Parathyroid adenoma (tissue), 2 donors: Measurements from ENCODE around the gene DAGLA.

Experiments used
- H2AFZ ChIP-seq: fragments of 300-600 bp; sonication (generic); one replicate; pipeline ENCODE4 v1.7.0; 2017; ENCODE audit warnings: antibody characterized with exemption, mild to moderate bottlenecking
- H3K27ac ChIP-seq: fragments of 300-600 bp; sonication (generic); one replicate; pipeline ENCODE4 v1.7.0; 2017
- H3K27me3 ChIP-seq: fragments of 300-600 bp; sonication (generic); one replicate; pipeline ENCODE4 v1.7.0; 2017; ENCODE audit warnings: low read length; ENCODE audit not compliant: control insufficient read depth, insufficient read depth
- H3K36me3 ChIP-seq: fragments of 300-600 bp; sonication (generic); one replicate; pipeline ENCODE4 v1.7.0; 2017; ENCODE audit warnings: low read length; ENCODE audit not compliant: control insufficient read depth, insufficient read depth
- H3K4me1 ChIP-seq: fragments of 300-600 bp; sonication (generic); one replicate; pipeline ENCODE4 v1.7.0; 2017; ENCODE audit warnings: control low read depth
- H3K4me2 ChIP-seq: fragments of 300-600 bp; sonication (generic); one replicate; pipeline ENCODE4 v1.7.0; 2017; ENCODE audit warnings: low read length
- H3K4me3 ChIP-seq: fragments of 300-600 bp; sonication (generic); one replicate; pipeline ENCODE4 v1.7.0; 2017; ENCODE audit warnings: low read depth, low read length
- H3K79me2 ChIP-seq: fragments of 300-600 bp; sonication (generic); one replicate; pipeline ENCODE4 v1.7.0; 2017; ENCODE audit warnings: control low read depth
- H3K9ac ChIP-seq: fragments of 300-600 bp; sonication (generic); one replicate; pipeline ENCODE4 v1.7.0; 2017; ENCODE audit warnings: mild to moderate bottlenecking
- H3K9me3 ChIP-seq: fragments of 300-600 bp; sonication (generic); one replicate; pipeline ENCODE4 v1.7.0; 2017; ENCODE audit warnings: low read length; ENCODE audit not compliant: control insufficient read depth
- TF ChIP-seq, protein P1 (sequence below): fragments of 300-600 bp; sonication (generic); IDR thresholded peaks from one replicate; pipeline ENCODE4 v1.7.0; 2017; ENCODE audit warnings: antibody characterized with exemption, mild to moderate bottlenecking
- donor health status: primary hyperparathyroidism.

DAGLA gene

DNA sequence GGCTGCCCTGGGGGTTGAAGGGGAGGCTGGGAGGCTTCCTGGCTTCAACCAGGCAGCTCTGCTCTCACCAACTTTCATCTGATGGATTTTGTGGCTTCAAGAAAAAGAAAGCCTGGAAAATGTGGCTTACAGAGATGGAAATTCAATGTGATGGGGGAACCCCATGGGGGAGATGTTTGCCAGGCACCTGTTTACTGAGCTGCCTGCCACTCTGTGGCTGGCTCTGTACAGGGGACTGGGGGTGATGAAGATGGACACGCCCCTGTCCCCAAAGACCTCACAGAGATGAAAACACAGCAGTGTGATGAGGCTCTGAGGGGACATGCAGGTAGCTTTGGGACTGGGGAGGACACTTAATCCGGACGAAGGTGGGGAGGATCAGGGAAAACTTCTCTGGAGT is 102.1 kb downstream of the DAGLA start:
- H3K4me3 ChIP-seq = no peak overlapping the region
- no peak overlapping the region for H2AFZ ChIP-seq
- H3K79me2 ChIP-seq = no peaks in the 10 kb centered on the region
- TF ChIP-seq, protein P1, sequence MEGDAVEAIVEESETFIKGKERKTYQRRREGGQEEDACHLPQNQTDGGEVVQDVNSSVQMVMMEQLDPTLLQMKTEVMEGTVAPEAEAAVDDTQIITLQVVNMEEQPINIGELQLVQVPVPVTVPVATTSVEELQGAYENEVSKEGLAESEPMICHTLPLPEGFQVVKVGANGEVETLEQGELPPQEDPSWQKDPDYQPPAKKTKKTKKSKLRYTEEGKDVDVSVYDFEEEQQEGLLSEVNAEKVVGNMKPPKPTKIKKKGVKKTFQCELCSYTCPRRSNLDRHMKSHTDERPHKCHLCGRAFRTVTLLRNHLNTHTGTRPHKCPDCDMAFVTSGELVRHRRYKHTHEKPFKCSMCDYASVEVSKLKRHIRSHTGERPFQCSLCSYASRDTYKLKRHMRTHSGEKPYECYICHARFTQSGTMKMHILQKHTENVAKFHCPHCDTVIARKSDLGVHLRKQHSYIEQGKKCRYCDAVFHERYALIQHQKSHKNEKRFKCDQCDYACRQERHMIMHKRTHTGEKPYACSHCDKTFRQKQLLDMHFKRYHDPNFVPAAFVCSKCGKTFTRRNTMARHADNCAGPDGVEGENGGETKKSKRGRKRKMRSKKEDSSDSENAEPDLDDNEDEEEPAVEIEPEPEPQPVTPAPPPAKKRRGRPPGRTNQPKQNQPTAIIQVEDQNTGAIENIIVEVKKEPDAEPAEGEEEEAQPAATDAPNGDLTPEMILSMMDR = no peak
- H3K36me3 ChIP-seq = no peaks in the 10 kb centered on the region
- H3K4me1 ChIP-seq = no peaks in the 10 kb centered on the region
- H3K4me2 ChIP-seq = no peak overlapping the region
- no peaks in the 10 kb centered on the region for H3K27me3 ChIP-seq
- H3K9me3 ChIP-seq = no peaks in the 10 kb centered on the region
- no peak overlapping the region for H3K9ac ChIP-seq
- H3K27ac ChIP-seq = no peak overlapping the region

DNA sequence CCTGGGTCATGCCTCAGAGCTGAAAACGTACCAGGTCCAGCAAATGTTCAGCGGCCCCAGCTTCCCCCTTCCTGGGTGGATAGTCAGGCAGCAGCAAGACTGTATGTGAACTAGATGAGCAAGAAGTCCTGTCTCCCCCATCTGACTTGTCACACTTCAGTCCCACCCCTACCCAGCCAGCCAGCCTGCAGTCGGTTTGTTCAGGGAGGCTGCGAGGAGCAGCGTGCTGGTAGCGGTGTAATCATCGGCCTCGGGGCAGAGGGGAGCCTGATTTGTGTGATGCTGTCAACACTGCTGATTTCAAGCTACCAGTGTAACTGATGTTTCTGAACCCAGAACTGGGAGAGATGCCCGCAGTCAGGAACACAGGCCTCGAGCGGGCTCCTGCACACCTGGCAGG is 102.7 kb downstream of the DAGLA start:
- H3K27ac ChIP-seq = no peak overlapping the region
- no peaks in the 10 kb centered on the region for H3K36me3 ChIP-seq
- no peak overlapping the region for H3K4me3 ChIP-seq
- TF ChIP-seq, protein P1 = no peak
- H3K4me2 ChIP-seq = no peak overlapping the region
- no peak overlapping the region for H2AFZ ChIP-seq
- no peak overlapping the region for H3K9ac ChIP-seq
- no peaks in the 10 kb centered on the region for H3K4me1 ChIP-seq
- H3K79me2 ChIP-seq = no peaks in the 10 kb centered on the region
- H3K9me3 ChIP-seq = no peaks in the 10 kb centered on the region
- no peaks in the 10 kb centered on the region for H3K27me3 ChIP-seq

DNA sequence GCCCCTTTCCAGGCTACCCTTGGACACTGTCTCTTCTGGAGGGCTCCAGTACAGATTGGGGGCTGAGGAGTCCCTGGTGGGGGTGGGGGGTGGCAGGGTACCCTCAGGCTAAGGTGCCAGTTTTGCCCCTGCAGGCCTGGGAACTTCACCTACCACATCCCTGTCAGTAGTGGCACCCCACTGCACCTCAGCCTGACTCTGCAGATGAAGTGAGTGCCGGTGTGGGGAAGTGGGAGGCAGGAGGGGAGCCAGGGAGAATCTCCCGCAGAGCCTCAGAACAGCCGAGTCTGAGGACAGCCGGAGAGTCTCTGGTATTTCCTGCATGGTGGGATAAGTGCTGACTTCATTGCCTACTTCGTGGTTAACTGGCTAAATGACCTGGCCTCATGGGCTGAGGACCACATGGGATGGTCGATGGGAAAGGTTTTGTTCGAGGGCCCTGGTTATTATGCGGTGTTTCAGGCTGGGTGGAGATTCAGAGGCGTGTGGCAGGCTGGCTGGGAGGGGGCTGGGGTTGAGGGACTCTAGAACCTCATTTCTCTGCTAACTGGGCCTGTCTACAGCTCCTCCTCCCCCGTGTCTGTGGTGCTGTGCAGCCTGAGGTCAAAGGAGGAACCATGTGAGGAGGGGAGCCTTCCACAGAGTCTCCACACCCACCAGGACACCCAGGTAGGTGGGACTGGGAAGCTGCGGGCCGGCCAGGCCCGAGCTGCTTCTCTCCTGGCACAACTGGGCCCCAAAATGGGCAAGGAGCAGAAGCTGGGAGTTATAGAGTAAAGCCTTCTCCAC is 103.7 kb downstream of the DAGLA start:
- H3K9ac ChIP-seq = no peak overlapping the region
- H2AFZ ChIP-seq = no peak overlapping the region
- H3K27ac ChIP-seq = no peak overlapping the region
- no peaks in the 10 kb centered on the region for H3K4me1 ChIP-seq
- H3K4me2 ChIP-seq = no peak overlapping the region
- H3K4me3 ChIP-seq = no peak overlapping the region
- no peaks in the 10 kb centered on the region for H3K79me2 ChIP-seq
- no peaks in the 10 kb centered on the region for H3K9me3 ChIP-seq
- no peaks in the 10 kb centered on the region for H3K36me3 ChIP-seq
- TF ChIP-seq, protein P1 = no peak
- no peaks in the 10 kb centered on the region for H3K27me3 ChIP-seq

DNA sequence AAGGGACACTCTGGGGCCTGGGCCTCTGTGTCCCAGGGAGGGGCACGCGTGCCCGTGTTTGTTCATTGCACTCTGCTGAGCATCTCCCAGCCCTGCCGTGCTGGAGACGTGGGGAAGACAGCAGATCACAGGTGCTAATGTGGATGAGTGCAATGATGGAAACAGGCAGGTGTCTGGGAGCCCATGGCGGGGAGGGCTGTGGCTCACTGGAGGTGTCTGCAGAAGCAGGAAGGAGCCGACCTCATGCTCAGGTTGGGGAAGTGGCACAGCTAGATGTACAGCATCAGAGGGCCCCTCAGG is 104.3 kb downstream of the DAGLA start:
- Histone ChIP-seq H3K4me3 (no peak overlapping the region), H3K9ac (no peak overlapping the region), H2AFZ (no peak overlapping the region), H3K4me2 (no peak overlapping the region), H3K27ac (no peak overlapping the region), H3K27me3 (no peaks in the 10 kb centered on the region), H3K9me3 (no peaks in the 10 kb centered on the region), H3K79me2 (no peaks in the 10 kb centered on the region), H3K36me3 (no peaks in the 10 kb centered on the region), H3K4me1 (no peaks in the 10 kb centered on the region)
- TF ChIP-seq, protein P1 = no peak

DNA sequence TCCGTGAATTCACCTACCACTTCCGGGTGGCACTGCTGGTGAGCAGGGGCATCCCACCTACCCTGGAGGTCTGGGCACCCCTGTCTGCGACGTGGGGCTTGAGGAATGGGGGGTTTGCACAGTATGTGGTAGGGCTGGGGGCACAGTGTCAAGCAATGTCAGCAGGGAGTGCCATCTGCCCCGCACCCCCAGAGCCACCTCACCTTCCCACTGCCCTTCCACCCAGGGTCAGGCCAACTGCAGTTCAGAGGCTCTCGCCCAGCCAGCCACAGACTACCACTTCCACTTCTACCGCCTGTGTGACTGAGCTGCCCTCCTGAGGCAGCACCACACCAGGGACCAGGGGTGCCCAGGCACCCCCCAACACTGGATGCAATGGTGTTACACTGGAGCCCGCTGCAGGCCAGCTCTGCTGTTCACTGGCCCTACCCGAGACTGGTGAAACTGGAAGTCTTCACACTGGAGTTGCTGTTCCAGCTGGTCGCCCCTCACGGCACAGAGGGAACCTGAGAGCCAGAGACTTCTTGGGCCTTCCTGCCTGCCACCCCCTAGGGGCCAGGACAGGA is 105.7 kb downstream of the DAGLA start:
- no peaks in the 10 kb centered on the region for H3K36me3 ChIP-seq
- no peaks in the 10 kb centered on the region for H3K4me1 ChIP-seq
- H3K9ac ChIP-seq = no peak overlapping the region
- TF ChIP-seq, protein P1 = no peak
- H2AFZ ChIP-seq = no peak overlapping the region
- no peaks in the 10 kb centered on the region for H3K79me2 ChIP-seq
- no peak overlapping the region for H3K4me3 ChIP-seq
- H3K9me3 ChIP-seq = no peaks in the 10 kb centered on the region
- H3K27me3 ChIP-seq = no peaks in the 10 kb centered on the region
- H3K4me2 ChIP-seq = no peak overlapping the region
- H3K27ac ChIP-seq = no peak overlapping the region
